SK-N-MC (cell line): ENCODE results near the gene ADCY7.

Experiments
- EZH2 ChIP-seq: fragments of 200-600 bp; sonication (generic); IDR thresholded peaks from one replicate; pipeline ENCODE4 v1.6.1; 2017; ENCODE audit warnings: antibody characterized with exemption
- POLR2AphosphoS5 ChIP-seq: IDR thresholded peaks from 2 replicates; pipeline ENCODE4 v1.6.1; 2012; ENCODE audit warnings: mild to moderate bottlenecking, low read depth, low read length, borderline replicate concordance

DNA sequence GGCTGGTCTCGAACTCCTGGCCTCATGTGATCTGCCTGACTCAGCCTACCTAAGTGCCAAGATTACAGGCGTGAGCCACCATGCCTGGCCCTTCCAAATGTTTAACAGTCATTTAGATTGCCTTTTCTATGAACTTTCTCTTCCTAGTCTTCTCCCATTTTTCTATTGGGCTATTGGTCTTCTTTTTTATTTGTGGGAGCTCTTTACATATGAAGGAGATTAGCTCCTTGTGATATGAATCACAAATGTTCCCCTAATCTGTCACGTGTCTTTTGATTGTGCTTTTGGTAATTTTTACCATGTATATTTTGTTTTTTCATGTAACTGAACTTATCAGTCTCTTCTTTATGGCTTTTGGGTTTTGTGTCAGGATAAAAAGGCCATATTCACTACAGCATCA is 11.9 kb downstream of the ADCY7 start:
- TF ChIP-seq EZH2 (no peak), POLR2AphosphoS5 (no peak)
